ENCODE data around the gene WNT10A.

The WNT10A gene

GRCh38 chr2:218878926-218879761, 1.5 kb upstream of the WNT10A start:
- DNase-seq = peak; percentile 90

- DNase-seq = no peak
These were observed 913 bp upstream of the WNT10A start for GRCh38 chr2:218879776-218880101.

GRCh38 chr2:218880859-218881594, 375 bp downstream of the WNT10A start:
- no peak for DNase-seq

GRCh38 chr2:218881744-218882460, 1.2 kb downstream of the WNT10A start:
- DNase-seq = no peak

- no peak for DNase-seq
These were observed 1.8 kb downstream of the WNT10A start for GRCh38 chr2:218882461-218882816.

GRCh38 chr2:218882866-218883366, 2.3 kb downstream of the WNT10A start:
- DNase-seq = no peak

- DNase-seq = peak; percentile 30
These were observed 3.1 kb downstream of the WNT10A start for GRCh38 chr2:218883491-218884490.

GRCh38 chr2:218884519-218884918, 3.9 kb downstream of the WNT10A start:
- DNase-seq = no peak

GRCh38 chr2:218885981-218886947, 5.6 kb downstream of the WNT10A start:
- DNase-seq = peak; percentile 61

GRCh38 chr2:218887079-218887478, 6.4 kb downstream of the WNT10A start:
- no peak for DNase-seq

- DNase-seq = no peak
These were observed 7.7 kb downstream of the WNT10A start for GRCh38 chr2:218888341-218888740.

GRCh38 chr2:218889937-218890336, 9.3 kb downstream of the WNT10A start:
- no peak for DNase-seq

GRCh38 chr2:218890369-218890768, 9.7 kb downstream of the WNT10A start:
- DNase-seq = no peak

- no peak for DNase-seq
These were observed 10.9 kb downstream of the WNT10A start for GRCh38 chr2:218891275-218892135.

- peak; percentile 76 for DNase-seq
These were observed 12.2 kb downstream of the WNT10A start for GRCh38 chr2:218892693-218893348.

- no peak for DNase-seq
These were observed 12.9 kb downstream of the WNT10A start for GRCh38 chr2:218893349-218894150.

GRCh38 chr2:218894151-218894879, 13.7 kb downstream of the WNT10A start:
- DNase-seq = no peak

- DNase-seq = no peak
These were observed 14.2 kb downstream of the WNT10A start for GRCh38 chr2:218894880-218895157.

All from NCI-H2171 (cell line).